GM12891 (cell line): ENCODE measurements around the gene KCNE4.

Experiments used
- PAX5 ChIP-seq: IDR thresholded peaks from 2 replicates; pipeline ENCODE4 v1.6.1; 2011; ENCODE audit warnings: low read length, moderate library complexity, mild to moderate bottlenecking; ENCODE audit not compliant: insufficient read depth, severe bottlenecking
- POLR2A ChIP-seq: IDR thresholded peaks from 2 replicates; pipeline ENCODE4 v1.6.1; 2011; ENCODE audit warnings: low read depth, low read length, control low read depth
- POLR2AphosphoS5 ChIP-seq: IDR thresholded peaks from 2 replicates; pipeline ENCODE4 v1.6.1; 2011; ENCODE audit warnings: low read depth, low read length, control low read depth
- SPI1 ChIP-seq: IDR thresholded peaks from 2 replicates; pipeline ENCODE4 v1.6.1; 2011; ENCODE audit warnings: low read depth, low read length, control low read depth
- TAF1 ChIP-seq: IDR thresholded peaks from 2 replicates; pipeline ENCODE4 v1.6.1; 2011; ENCODE audit warnings: low read depth, low read length, control low read depth

- TF ChIP-seq POLR2A: no peak
- TF ChIP-seq POLR2AphosphoS5: no peak
- no peak for TF ChIP-seq TAF1
- TF ChIP-seq PAX5: no peak
- no peak for TF ChIP-seq SPI1
These were observed 7.1 kb downstream of the KCNE4 start for GRCh38 chr2:223058952-223059716.
